Activated naive CD4-positive, alpha-beta T cell treated with anti-CD3 and anti-CD28 coated beads for 36 hours (primary cell): ENCODE measurements around the gene GRAP2. TPM values are rescaled to one million over a fixed set of nuclear protein-coding genes. Genes with fewer than 3 reads are reported as not detected.

Experiments used
- CTCF ChIA-PET: fragments of 350-600 bp; sonication (Branson Sonifier 250); formaldehyde crosslinking; loops from one replicate; lab custom pipeline; 2021; ENCODE audit warnings: antibody characterized with exemption; lab: Charles Lee
- DNase-seq: peaks from one replicate; pipeline ENCODE4 v3.0.0-alpha.2; 2020
- H3K27ac Mint-ChIP-seq: one replicate; pipeline ENCODE4 v1.8.0; 2021; ENCODE audit warnings: mild to moderate bottlenecking, mixed read lengths
- H3K27me3 Mint-ChIP-seq: one replicate; pipeline ENCODE4 v1.8.0; 2021; ENCODE audit warnings: low read depth, mixed read lengths
- H3K36me3 Mint-ChIP-seq: one replicate; pipeline ENCODE4 v1.8.0; 2021; ENCODE audit warnings: low read depth, mixed read lengths
- H3K4me1 Mint-ChIP-seq: one replicate; pipeline ENCODE4 v1.8.0; 2021; ENCODE audit warnings: low read depth, mixed read lengths
- H3K4me3 Mint-ChIP-seq: one replicate; pipeline ENCODE4 v1.8.0; 2021; ENCODE audit warnings: mild to moderate bottlenecking, moderate library complexity, mixed read lengths
- H3K9me3 Mint-ChIP-seq: one replicate; pipeline ENCODE4 v1.8.0; 2021; ENCODE audit warnings: mixed read lengths
- intact Hi-C: fragments of 100-400 bp; cut with micrococcal nuclease; formaldehyde crosslinking; loops from one replicate; pipeline ENCODE4 v1.15.1; 2023
- total RNA-seq, 2 experiments: library from RNA; stranded (reverse); gene quantifications; one replicate each; pipeline ENCODE4 v1.2.3, GENCODE V29; 2021

GRAP2 gene
- total RNA-seq, 2 experiments from 2014 or later, result 25.5 to 29.4 TPM

- peaks cover 2% of the 10 kb centered on the region for H3K36me3 Mint-ChIP-seq
- no peaks in the 10 kb centered on the region for H3K27me3 Mint-ChIP-seq
- CTCF ChIA-PET, result interaction anchor here (0.6 to 4.4 kb wide), 7 partner anchors 8 to 283 kb away, joined by 3 to 35 read pairs (median 6); no protein-coding TSS in a partner anchor
- no peak overlapping the region for H3K4me3 Mint-ChIP-seq
- peak; percentile 41 for DNase-seq
- intact Hi-C loops, result loop anchor here (1.0 to 5.0 kb wide), 4 partner anchors 9 to 421 kb away; partner anchors contain the start of gene ADSL
- peaks cover 41% of the 10 kb centered on the region for H3K4me1 Mint-ChIP-seq
- H3K9me3 Mint-ChIP-seq, result no peaks in the 10 kb centered on the region
- no peak overlapping the region for H3K27ac Mint-ChIP-seq
Measured at GRCh38 chr22:39926753-39927152, 25.9 kb downstream of the GRAP2 start.

GRCh38 chr22:39927544-39927943, 26.7 kb downstream of the GRAP2 start:
- intact Hi-C loops, result loop anchor here (1.0 to 5.0 kb wide), 4 partner anchors 8 to 420 kb away; partner anchors contain the start of gene ADSL
- Mint-ChIP-seq H3K4me1 (peaks cover 33% of the 10 kb centered on the region), H3K27me3 (no peaks in the 10 kb centered on the region), H3K9me3 (no peaks in the 10 kb centered on the region), H3K36me3 (peaks cover 2% of the 10 kb centered on the region), H3K27ac (no peak overlapping the region), H3K4me3 (no peak overlapping the region)
- peak; percentile 69 for DNase-seq
- CTCF ChIA-PET, result interaction anchor here (0.6 to 4.4 kb wide), 6 partner anchors 9 to 420 kb away, joined by 3 to 35 read pairs (median 4); no protein-coding TSS in a partner anchor

GRCh38 chr22:39928536-39929520, 27.9 kb downstream of the GRAP2 start:
- no peaks in the 10 kb centered on the region for H3K9me3 Mint-ChIP-seq
- H3K4me1 Mint-ChIP-seq, result peaks cover 32% of the 10 kb centered on the region
- DNase-seq, result peak; percentile 46
- H3K27me3 Mint-ChIP-seq, result no peaks in the 10 kb centered on the region
- CTCF ChIA-PET, result interaction anchor here (0.7 to 4.4 kb wide), 14 partner anchors 8 to 419 kb away, joined by 3 to 35 read pairs (median 4); no protein-coding TSS in a partner anchor
- no peak overlapping the region for H3K4me3 Mint-ChIP-seq
- intact Hi-C loops, result loop anchor here (1.0 to 5.0 kb wide), 2 partner anchors 10 to 418 kb away; partner anchors contain the start of gene ADSL
- H3K36me3 Mint-ChIP-seq, result peaks cover 2% of the 10 kb centered on the region
- no peak overlapping the region for H3K27ac Mint-ChIP-seq

- H3K36me3 Mint-ChIP-seq, result peaks cover 2% of the 10 kb centered on the region
- intact Hi-C loops, result loop anchor here (1.0 to 5.0 kb wide), 2 partner anchors 9 to 246 kb away; partner anchors contain the start of gene TNRC6B
- H3K9me3 Mint-ChIP-seq, result no peaks in the 10 kb centered on the region
- no peak for DNase-seq
- CTCF ChIA-PET, result interaction anchor here (1.0 to 1.2 kb wide), 2 partner anchors 29 to 93 kb away, joined by 3 to 4 read pairs; partner anchors contain the start of gene TMA7B
- no peak overlapping the region for H3K27ac Mint-ChIP-seq
- no peak overlapping the region for H3K4me3 Mint-ChIP-seq
- no peaks in the 10 kb centered on the region for H3K27me3 Mint-ChIP-seq
- H3K4me1 Mint-ChIP-seq, result peaks cover 30% of the 10 kb centered on the region
Measured at GRCh38 chr22:39931251-39931650, 30.4 kb downstream of the GRAP2 start.

- H3K9me3 Mint-ChIP-seq, result no peaks in the 10 kb centered on the region
- DNase-seq, result no peak
- H3K27ac Mint-ChIP-seq, result no peak overlapping the region
- H3K4me1 Mint-ChIP-seq, result peaks cover 39% of the 10 kb centered on the region
- intact Hi-C loops, result loop anchor here (5.0 kb wide), 1 partner anchor 245 kb away; the partner anchor contains the start of gene TNRC6B
- CTCF ChIA-PET, result interaction anchor here (0.7 to 3.5 kb wide), 13 partner anchors 7 to 397 kb away, joined by 3 to 23 read pairs (median 7); no protein-coding TSS in a partner anchor
- H3K27me3 Mint-ChIP-seq, result no peaks in the 10 kb centered on the region
- H3K36me3 Mint-ChIP-seq, result peaks cover 2% of the 10 kb centered on the region
- H3K4me3 Mint-ChIP-seq, result no peak overlapping the region
Measured at GRCh38 chr22:39932166-39932565, 31.3 kb downstream of the GRAP2 start.

GRCh38 chr22:39932918-39933649, 32.2 kb downstream of the GRAP2 start:
- CTCF ChIA-PET, result interaction anchor here (0.5 to 3.5 kb wide), 18 partner anchors 8 to 398 kb away, joined by 3 to 23 read pairs (median 4); no protein-coding TSS in a partner anchor
- no peaks in the 10 kb centered on the region for H3K27me3 Mint-ChIP-seq
- intact Hi-C loops, result loop anchor here (5.0 kb wide), 1 partner anchor 244 kb away; the partner anchor contains the start of gene TNRC6B
- DNase-seq, result peak; percentile 81
- H3K36me3 Mint-ChIP-seq, result no peaks in the 10 kb centered on the region
- H3K9me3 Mint-ChIP-seq, result no peaks in the 10 kb centered on the region
- no peak overlapping the region for H3K27ac Mint-ChIP-seq
- H3K4me3 Mint-ChIP-seq, result peak overlapping the region; percentile 78
- peaks cover 48% of the 10 kb centered on the region for H3K4me1 Mint-ChIP-seq

GRCh38 chr22:39933741-39934140, 32.9 kb downstream of the GRAP2 start:
- Mint-ChIP-seq H3K27ac (no peak overlapping the region), H3K4me3 (peak overlapping the region; percentile 78)

GRCh38 chr22:39935116-39935515, 34.2 kb downstream of the GRAP2 start:
- peaks cover 67% of the 10 kb centered on the region for H3K4me1 Mint-ChIP-seq
- CTCF ChIA-PET, result interaction anchor here (0.6 to 3.5 kb wide), 9 partner anchors 9 to 401 kb away, joined by 3 to 23 read pairs (median 3); no protein-coding TSS in a partner anchor
- H3K36me3 Mint-ChIP-seq, result no peaks in the 10 kb centered on the region
- no peak overlapping the region for H3K27ac Mint-ChIP-seq
- no peak for DNase-seq
- intact Hi-C loops, result loop anchor here (1.0 to 5.0 kb wide), 3 partner anchors 8 to 33 kb away; partner anchors contain the start of gene GRAP2
- H3K4me3 Mint-ChIP-seq, result peak overlapping the region; percentile 78
- H3K9me3 Mint-ChIP-seq, result no peaks in the 10 kb centered on the region
- H3K27me3 Mint-ChIP-seq, result no peaks in the 10 kb centered on the region

More at GRCh38 chr22:39933741-39934140, 32.9 kb downstream of the GRAP2 start:
- DNase-seq, result peak; percentile 36
- Mint-ChIP-seq H3K9me3 (no peaks in the 10 kb centered on the region), H3K27me3 (no peaks in the 10 kb centered on the region), H3K4me1 (peaks cover 55% of the 10 kb centered on the region), H3K36me3 (no peaks in the 10 kb centered on the region)
- CTCF ChIA-PET, result interaction anchor here (0.5 to 3.5 kb wide), 13 partner anchors 9 to 91 kb away, joined by 3 to 23 read pairs (median 7); no protein-coding TSS in a partner anchor
- intact Hi-C loops, result loop anchor here (2.0 to 5.0 kb wide), 2 partner anchors 13 to 244 kb away; partner anchors contain the start of gene TNRC6B

- H3K4me3 Mint-ChIP-seq, result peak overlapping the region; percentile 78
- intact Hi-C loops, result loop anchor here (1.0 to 5.0 kb wide), 3 partner anchors 8 to 33 kb away; partner anchors contain the start of gene GRAP2
Measured at GRCh38 chr22:39935612-39936011, 34.7 kb downstream of the GRAP2 start.

GRCh38 chr22:39936523-39937145, 35.8 kb downstream of the GRAP2 start:
- Mint-ChIP-seq H3K9me3 (no peaks in the 10 kb centered on the region), H3K27me3 (no peaks in the 10 kb centered on the region), H3K4me3 (peak overlapping the region; percentile 78), H3K27ac (no peak overlapping the region), H3K36me3 (no peaks in the 10 kb centered on the region), H3K4me1 (peaks cover 80% of the 10 kb centered on the region)
- intact Hi-C loops, result loop anchor here (5.0 kb wide), 1 partner anchor 34 kb away; the partner anchor contains the start of gene GRAP2
- DNase-seq, result no peak
- CTCF ChIA-PET, result interaction anchor here (1.0 to 1.5 kb wide), 6 partner anchors 8 to 88 kb away, joined by 3 to 8 read pairs (median 4); no protein-coding TSS in a partner anchor

More at GRCh38 chr22:39935612-39936011, 34.7 kb downstream of the GRAP2 start:
- Mint-ChIP-seq H3K4me1 (peaks cover 72% of the 10 kb centered on the region), H3K27ac (no peak overlapping the region), H3K27me3 (no peaks in the 10 kb centered on the region), H3K36me3 (no peaks in the 10 kb centered on the region), H3K9me3 (no peaks in the 10 kb centered on the region)
- DNase-seq, result no peak
- CTCF ChIA-PET, result interaction anchor here (0.6 to 3.5 kb wide), 8 partner anchors 9 to 402 kb away, joined by 3 to 23 read pairs (median 3); no protein-coding TSS in a partner anchor
